Measurements from ENCODE around the gene ANGPTL5. TPM values are rescaled to one million over a fixed set of nuclear protein-coding genes. Genes with fewer than 3 reads are reported as not detected.
A peak's percentile ranks its signal among the peaks of the same experiment; 100 is the strongest.
"Not testable (repeated sequence)": the region's sequence is repeated elsewhere in the genome, so short reads cannot be mapped to it uniquely, and the experiment has no call there.

ANGPTL5 gene
- total RNA-seq, 1 experiment from 2014 or later: not detected

GRCh38 chr11:101862391-101863233, 53.7 kb downstream of the ANGPTL5 start:
- no peaks in the 10 kb centered on the region for H4K20me1 ChIP-seq (ENCODE audit: insufficient read depth, low read depth, low read length)
- no peaks in the 10 kb centered on the region; the same call in 1 of the 2 replicates for H3K9me2 ChIP-seq (replicated peaks; ENCODE audit: insufficient read depth, low read length)
- no peaks in the 10 kb centered on the region for H3K4me1 ChIP-seq (ENCODE audit: low read length)
- H3K4me2 ChIP-seq (ENCODE audit: low read depth, low read length, poor library complexity, severe bottlenecking): no peak overlapping the region
- no peak overlapping the region for H3K27ac ChIP-seq (ENCODE audit: low read length)
- H3K27me3 ChIP-seq (ENCODE audit: low read length): no peaks in the 10 kb centered on the region
- DNase-seq: peak; percentile 72
- H3K4me3 ChIP-seq (ENCODE audit: low read length): no peak overlapping the region
- no peak overlapping the region for H3K9ac ChIP-seq (ENCODE audit: low read length)
- H3K79me2 ChIP-seq (ENCODE audit: low read length): no peaks in the 10 kb centered on the region
- no peaks in the 10 kb centered on the region for H3K36me3 ChIP-seq (ENCODE audit: insufficient read depth, low read length)
- no peaks in the 10 kb centered on the region for H3K9me3 ChIP-seq (ENCODE audit: low read length)
- no peak overlapping the region for H2AFZ ChIP-seq (ENCODE audit: low read length)

DNA sequence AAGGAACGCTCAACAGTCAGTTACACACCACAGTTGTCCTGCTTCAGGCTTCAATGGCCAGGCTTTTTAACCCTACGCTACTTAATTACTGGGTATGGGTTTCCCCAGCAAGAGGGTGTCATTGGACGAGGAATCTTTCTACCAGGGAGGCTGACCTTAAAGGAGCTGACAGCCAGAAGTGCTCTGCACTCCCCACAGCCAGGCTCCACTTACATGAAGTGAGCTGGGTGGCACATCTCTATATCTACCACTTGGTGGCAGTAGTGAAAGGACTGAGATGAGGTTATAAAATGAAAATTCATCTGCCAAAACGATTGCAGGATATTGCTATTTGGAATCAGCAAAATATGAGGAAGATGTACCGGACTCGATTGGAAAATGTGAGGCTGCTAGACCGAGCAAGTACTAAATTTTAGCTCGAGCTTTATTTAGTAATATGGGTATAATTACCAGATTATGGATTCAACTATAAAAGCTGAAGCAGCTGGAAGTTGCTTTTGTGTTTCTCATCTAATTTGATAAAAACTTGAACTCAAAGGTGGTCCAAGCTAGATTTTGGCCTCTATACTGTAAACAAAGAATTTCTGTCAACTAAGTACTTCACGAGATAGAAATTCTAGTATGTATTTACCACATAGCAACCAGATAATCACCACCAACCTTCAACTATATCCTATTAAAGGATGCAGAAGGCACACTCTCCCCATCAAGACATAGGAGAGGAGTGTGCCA, 55.5 kb downstream of the ANGPTL5 start:
- no peak overlapping the region for H3K4me2 ChIP-seq (ENCODE audit: low read depth, low read length, poor library complexity, severe bottlenecking)
- DNase-seq: peak; percentile 91

GRCh38 chr11:101852260-101852659, 64.1 kb downstream of the ANGPTL5 start:
- H3K9me3 ChIP-seq (ENCODE audit: low read length); H2AFZ ChIP-seq (ENCODE audit: low read length); DNase-seq; H3K9me2 ChIP-seq (replicated peaks; ENCODE audit: insufficient read depth, low read length); H4K20me1 ChIP-seq (ENCODE audit: insufficient read depth, low read depth, low read length); H3K4me1 ChIP-seq (ENCODE audit: low read length); H3K4me2 ChIP-seq (ENCODE audit: low read depth, low read length, poor library complexity, severe bottlenecking); H3K27ac ChIP-seq (ENCODE audit: low read length); H3K9ac ChIP-seq (ENCODE audit: low read length); H3K4me3 ChIP-seq (ENCODE audit: low read length); H3K36me3 ChIP-seq (ENCODE audit: insufficient read depth, low read length); H3K79me2 ChIP-seq (ENCODE audit: low read length); H3K27me3 ChIP-seq (ENCODE audit: low read length): not testable (repeated sequence)

More for the DNA sequence above, 55.5 kb downstream of the ANGPTL5 start:
- H2AFZ ChIP-seq (ENCODE audit: low read length): no peak overlapping the region
- H4K20me1 ChIP-seq (ENCODE audit: insufficient read depth, low read depth, low read length): no peaks in the 10 kb centered on the region
- H3K27me3 ChIP-seq (ENCODE audit: low read length): no peaks in the 10 kb centered on the region
- H3K9ac ChIP-seq (ENCODE audit: low read length): no peak overlapping the region
- H3K9me3 ChIP-seq (ENCODE audit: low read length): no peaks in the 10 kb centered on the region
- H3K9me2 ChIP-seq (replicated peaks; ENCODE audit: insufficient read depth, low read length): no peaks in the 10 kb centered on the region; the same call in 1 of the 2 replicates
- H3K4me1 ChIP-seq (ENCODE audit: low read length): no peaks in the 10 kb centered on the region
- H3K79me2 ChIP-seq (ENCODE audit: low read length): no peaks in the 10 kb centered on the region
- no peak overlapping the region for H3K27ac ChIP-seq (ENCODE audit: low read length)
- H3K36me3 ChIP-seq (ENCODE audit: insufficient read depth, low read length): no peaks in the 10 kb centered on the region
- H3K4me3 ChIP-seq (ENCODE audit: low read length): no peak overlapping the region

- Histone ChIP-seq H3K79me2 (ENCODE audit: low read length) (no peaks in the 10 kb centered on the region), H3K4me2 (ENCODE audit: low read depth, low read length, poor library complexity, severe bottlenecking) (no peak overlapping the region), H4K20me1 (ENCODE audit: insufficient read depth, low read depth, low read length) (no peaks in the 10 kb centered on the region), H3K9ac (ENCODE audit: low read length) (no peak overlapping the region), H3K36me3 (ENCODE audit: insufficient read depth, low read length) (no peaks in the 10 kb centered on the region), H2AFZ (ENCODE audit: low read length) (no peak overlapping the region), H3K4me3 (ENCODE audit: low read length) (no peak overlapping the region), H3K9me3 (ENCODE audit: low read length) (no peaks in the 10 kb centered on the region), H3K9me2 (replicated peaks; ENCODE audit: insufficient read depth, low read length) (no peaks in the 10 kb centered on the region), H3K27ac (ENCODE audit: low read length) (no peak overlapping the region), H3K4me1 (ENCODE audit: low read length) (no peaks in the 10 kb centered on the region), H3K27me3 (ENCODE audit: low read length) (no peaks in the 10 kb centered on the region)
- DNase-seq: peak; percentile 84
Observed at GRCh38 chr11:101848262-101848661, 68.1 kb downstream of the ANGPTL5 start.

DNA sequence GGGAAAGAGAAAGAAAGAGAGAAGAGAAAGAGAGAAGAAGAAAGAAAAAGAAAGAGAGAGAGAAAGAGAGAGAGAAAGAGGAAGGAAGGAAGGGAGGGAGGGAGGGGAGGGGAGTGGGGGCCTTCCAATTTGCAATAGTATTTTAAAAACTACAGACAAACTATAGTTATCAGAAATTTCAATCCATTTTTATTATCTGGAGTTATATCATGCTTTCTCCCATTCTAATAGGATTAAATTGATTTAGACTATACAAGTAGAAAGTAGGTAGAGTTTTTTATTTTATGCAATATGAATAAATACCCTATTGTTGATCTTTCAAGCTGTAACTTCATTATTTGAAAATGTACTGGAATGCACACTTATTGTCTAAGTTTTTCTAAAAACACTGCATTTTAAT, 71.7 kb downstream of the ANGPTL5 start:
- Histone ChIP-seq H3K9ac (ENCODE audit: low read length) (no peak overlapping the region), H3K9me2 (replicated peaks; ENCODE audit: insufficient read depth, low read length) (no peaks in the 10 kb centered on the region), H3K4me1 (ENCODE audit: low read length) (no peaks in the 10 kb centered on the region)

DNA sequence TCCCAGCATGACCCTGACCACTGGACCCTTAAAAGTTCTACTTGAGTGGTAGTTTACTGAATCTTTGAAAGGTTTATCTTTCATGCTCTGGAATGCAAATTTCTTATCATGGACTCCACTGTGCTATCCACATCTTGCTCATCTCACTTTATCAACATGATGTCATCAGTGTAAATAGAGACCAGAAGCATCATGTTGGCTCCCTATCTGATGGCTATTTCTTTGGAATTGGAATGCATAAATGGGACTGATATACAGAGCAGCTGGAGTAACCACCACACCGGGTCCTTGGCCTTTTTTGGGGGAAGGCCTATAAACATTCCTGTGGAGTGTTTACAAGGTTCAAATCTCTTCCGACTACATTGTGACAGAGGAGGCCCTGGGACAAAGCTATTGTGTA, 75.6 kb downstream of the ANGPTL5 start:
- Histone ChIP-seq H3K4me2 (ENCODE audit: low read depth, low read length, poor library complexity, severe bottlenecking) (no peak overlapping the region), H3K9me2 (replicated peaks; ENCODE audit: insufficient read depth, low read length) (0 out of 2 replicates have a peak, but pooled peaks cover 3% of the 10 kb centered on the region), H3K4me3 (ENCODE audit: low read length) (no peak overlapping the region), H3K4me1 (ENCODE audit: low read length) (no peaks in the 10 kb centered on the region), H3K9me3 (ENCODE audit: low read length) (0 out of 2 replicates have a peak, but pooled peaks cover 2% of the 10 kb centered on the region), H3K79me2 (ENCODE audit: low read length) (no peaks in the 10 kb centered on the region), H3K27me3 (ENCODE audit: low read length) (0 out of 2 replicates have a peak, but pooled peaks cover 2% of the 10 kb centered on the region), H3K36me3 (ENCODE audit: insufficient read depth, low read length) (no peaks in the 10 kb centered on the region), H3K9ac (ENCODE audit: low read length) (no peak overlapping the region), H4K20me1 (ENCODE audit: insufficient read depth, low read depth, low read length) (no peaks in the 10 kb centered on the region), H2AFZ (ENCODE audit: low read length) (no peak overlapping the region), H3K27ac (ENCODE audit: low read length) (no peak overlapping the region)
- no peak for DNase-seq

More for the DNA sequence above, 71.7 kb downstream of the ANGPTL5 start:
- H3K9me3 ChIP-seq (ENCODE audit: low read length): 0 out of 2 replicates have a peak, but pooled peaks cover 2% of the 10 kb centered on the region
- no peak overlapping the region for H3K27ac ChIP-seq (ENCODE audit: low read length)
- H3K27me3 ChIP-seq (ENCODE audit: low read length): 0 out of 2 replicates have a peak, but pooled peaks cover 2% of the 10 kb centered on the region
- no peak overlapping the region for H3K4me2 ChIP-seq (ENCODE audit: low read depth, low read length, poor library complexity, severe bottlenecking)
- H3K79me2 ChIP-seq (ENCODE audit: low read length): no peaks in the 10 kb centered on the region
- no peak overlapping the region for H2AFZ ChIP-seq (ENCODE audit: low read length)
- no peak for DNase-seq
- no peak overlapping the region for H3K4me3 ChIP-seq (ENCODE audit: low read length)
- no peaks in the 10 kb centered on the region for H4K20me1 ChIP-seq (ENCODE audit: insufficient read depth, low read depth, low read length)
- no peaks in the 10 kb centered on the region for H3K36me3 ChIP-seq (ENCODE audit: insufficient read depth, low read length)

Other genes starting within 250 kb of the ANGPTL5 start
- gene CEP126, start 1.5 kb downstream of the ANGPTL5 start, total RNA-seq (2014; rRNA removed; shearing (Covaris generic); ENCODE audit: low replicate concordance): 2.4 and 4.8 TPM in 2 replicates
- not detected in 2 replicates for gene CFAP300, start 130.9 kb upstream of the ANGPTL5 start, total RNA-seq (2014; rRNA removed; shearing (Covaris generic); ENCODE audit: low replicate concordance)
- 0.14 TPM in 1 of 2 replicates, not detected in the other for gene YAP1, start 193.9 kb upstream of the ANGPTL5 start, total RNA-seq (2014; rRNA removed; shearing (Covaris generic); ENCODE audit: low replicate concordance)